Measurements from ENCODE around the gene CACNA1G.

Gene CACNA1G

DNA sequence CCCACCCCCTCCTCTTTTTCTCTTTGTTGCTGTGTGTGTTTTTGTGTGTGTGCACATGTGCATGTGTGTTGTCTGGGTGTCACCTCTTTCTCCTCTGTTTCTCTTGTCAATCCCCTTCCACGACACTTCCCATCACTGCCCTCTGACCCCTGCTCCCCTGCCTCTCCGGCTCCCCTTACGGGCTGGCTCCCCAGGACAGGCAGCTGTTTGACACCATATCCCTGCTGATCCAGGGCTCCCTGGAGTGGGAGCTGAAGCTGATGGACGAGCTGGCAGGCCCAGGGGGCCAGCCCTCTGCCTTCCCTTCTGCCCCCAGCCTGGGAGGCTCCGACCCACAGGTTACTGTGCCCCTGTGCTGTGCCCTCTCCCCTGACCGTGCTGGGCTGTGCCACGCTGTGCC is 59.0 kb downstream of the CACNA1G start:
- Mint-ChIP-seq H3K36me3 (no peaks in the 10 kb centered on the region), H3K27me3 (peaks cover 45 to 63% of the 10 kb centered on the region in 2 donors), H3K4me3 (no peak overlapping the region), H3K9me3 (no peaks in the 10 kb centered on the region), H3K27ac (no peak overlapping the region), H3K4me1 (peaks cover 2 to 9% of the 10 kb centered on the region in 2 donors)
- DNase-seq (no peak), ATAC-seq (replicated peaks) (no peak)

DNA sequence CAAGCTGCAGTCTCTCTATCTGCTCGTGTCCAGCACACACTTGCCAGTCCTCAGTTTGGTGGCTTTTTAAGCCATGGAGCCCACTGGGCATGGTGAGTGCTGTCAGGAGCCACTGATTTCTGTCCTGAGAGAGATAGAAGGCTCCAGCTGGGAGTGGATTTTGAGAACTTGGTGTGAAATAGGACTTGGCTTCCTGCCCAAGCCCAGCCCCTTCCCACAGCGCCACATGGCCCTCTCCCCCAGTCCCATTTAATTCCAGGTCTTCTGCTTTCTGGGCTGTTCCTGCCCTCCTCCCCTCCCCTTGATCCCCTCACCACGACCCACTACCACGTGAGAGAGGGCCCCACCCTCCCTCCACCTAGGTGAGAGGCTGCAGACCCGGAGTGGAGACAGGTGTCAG is 59.7 kb downstream of the CACNA1G start:
- ATAC-seq (replicated peaks) = no peak
- H3K27me3 Mint-ChIP-seq = peaks cover 40 to 60% of the 10 kb centered on the region in 2 donors
- DNase-seq = no peak
- peaks cover 2 to 6% of the 10 kb centered on the region in 2 donors for H3K4me1 Mint-ChIP-seq
- no peak overlapping the region for H3K27ac Mint-ChIP-seq
- no peak overlapping the region for H3K4me3 Mint-ChIP-seq
- no peaks in the 10 kb centered on the region for H3K9me3 Mint-ChIP-seq
- no peaks in the 10 kb centered on the region for H3K36me3 Mint-ChIP-seq

DNA sequence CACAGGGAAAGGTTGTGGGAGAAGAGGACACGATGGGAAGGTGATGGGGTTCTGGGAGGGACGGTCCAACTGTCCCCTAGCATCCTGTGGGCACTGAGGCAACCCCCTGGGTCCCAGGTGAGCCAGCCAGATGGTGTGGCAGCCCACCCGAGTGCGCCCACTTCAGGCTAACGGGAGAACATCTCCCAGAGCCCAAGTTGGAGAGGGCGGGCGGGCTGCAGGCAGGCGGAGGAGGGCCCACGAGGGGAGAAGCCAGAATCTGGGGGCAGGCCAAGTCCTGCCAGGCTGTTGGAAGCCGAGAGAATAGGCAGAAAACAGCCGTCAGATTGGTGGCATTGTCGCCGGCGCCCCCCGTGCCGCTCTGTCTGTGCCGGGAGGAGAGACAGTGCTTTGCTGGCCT is 60.3 kb downstream of the CACNA1G start:
- Mint-ChIP-seq H3K27ac (peak overlapping the region; percentile 56), H3K4me3 (no peak overlapping the region), H3K4me1 (peaks cover 2 to 6% of the 10 kb centered on the region in 2 donors), H3K27me3 (peaks cover 44 to 66% of the 10 kb centered on the region in 2 donors), H3K9me3 (no peaks in the 10 kb centered on the region), H3K36me3 (no peaks in the 10 kb centered on the region)
- no peak for DNase-seq
- ATAC-seq (replicated peaks) = no peak

GRCh38 chr17:50621574-50622031 is 61.1 kb downstream of the CACNA1G start:
- ATAC-seq (replicated peaks) (no peak), DNase-seq (no peak)
- H3K9me3 Mint-ChIP-seq = no peaks in the 10 kb centered on the region
- peak overlapping the region; percentile 56 for H3K27ac Mint-ChIP-seq
- H3K27me3 Mint-ChIP-seq = peaks cover 46 to 66% of the 10 kb centered on the region in 2 donors
- peaks cover 3 to 6% of the 10 kb centered on the region in 2 donors for H3K4me1 Mint-ChIP-seq
- H3K4me3 Mint-ChIP-seq = no peak overlapping the region
- H3K36me3 Mint-ChIP-seq = no peaks in the 10 kb centered on the region

DNA sequence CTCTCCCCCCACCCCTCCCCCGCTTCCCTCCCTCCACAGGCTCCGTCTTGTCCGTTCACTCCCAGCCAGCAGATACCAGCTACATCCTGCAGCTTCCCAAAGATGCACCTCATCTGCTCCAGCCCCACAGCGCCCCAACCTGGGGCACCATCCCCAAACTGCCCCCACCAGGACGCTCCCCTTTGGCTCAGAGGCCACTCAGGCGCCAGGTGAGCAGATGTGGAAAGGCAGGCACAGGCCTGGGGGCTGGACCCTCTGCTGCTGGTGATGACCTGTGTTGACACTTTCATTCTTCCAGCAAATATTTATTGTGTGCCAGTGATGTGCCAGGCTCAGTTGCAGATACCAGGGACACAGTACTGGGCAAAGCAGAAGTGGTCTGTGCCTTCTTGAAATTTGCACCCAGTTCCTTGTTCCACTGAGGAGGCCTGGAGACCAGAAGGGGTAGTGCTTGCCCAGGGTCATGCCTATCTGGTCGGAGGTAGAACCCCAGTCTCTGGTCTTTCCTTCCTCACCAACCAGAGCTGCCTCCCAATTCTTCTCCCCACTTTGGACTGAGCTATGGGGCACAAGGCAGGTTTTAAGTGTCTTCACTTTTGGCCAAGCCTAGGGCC is 63.9 kb downstream of the CACNA1G start:
- H3K27me3 Mint-ChIP-seq = peaks cover 52 to 71% of the 10 kb centered on the region in 2 donors
- ATAC-seq (replicated peaks) = no peak
- H3K27ac Mint-ChIP-seq = no peak overlapping the region
- no peaks in the 10 kb centered on the region for H3K36me3 Mint-ChIP-seq
- H3K9me3 Mint-ChIP-seq = no peaks in the 10 kb centered on the region
- H3K4me1 Mint-ChIP-seq = peaks cover 2 to 12% of the 10 kb centered on the region in 2 donors
- H3K4me3 Mint-ChIP-seq = no peak overlapping the region
- DNase-seq = no peak

DNA sequence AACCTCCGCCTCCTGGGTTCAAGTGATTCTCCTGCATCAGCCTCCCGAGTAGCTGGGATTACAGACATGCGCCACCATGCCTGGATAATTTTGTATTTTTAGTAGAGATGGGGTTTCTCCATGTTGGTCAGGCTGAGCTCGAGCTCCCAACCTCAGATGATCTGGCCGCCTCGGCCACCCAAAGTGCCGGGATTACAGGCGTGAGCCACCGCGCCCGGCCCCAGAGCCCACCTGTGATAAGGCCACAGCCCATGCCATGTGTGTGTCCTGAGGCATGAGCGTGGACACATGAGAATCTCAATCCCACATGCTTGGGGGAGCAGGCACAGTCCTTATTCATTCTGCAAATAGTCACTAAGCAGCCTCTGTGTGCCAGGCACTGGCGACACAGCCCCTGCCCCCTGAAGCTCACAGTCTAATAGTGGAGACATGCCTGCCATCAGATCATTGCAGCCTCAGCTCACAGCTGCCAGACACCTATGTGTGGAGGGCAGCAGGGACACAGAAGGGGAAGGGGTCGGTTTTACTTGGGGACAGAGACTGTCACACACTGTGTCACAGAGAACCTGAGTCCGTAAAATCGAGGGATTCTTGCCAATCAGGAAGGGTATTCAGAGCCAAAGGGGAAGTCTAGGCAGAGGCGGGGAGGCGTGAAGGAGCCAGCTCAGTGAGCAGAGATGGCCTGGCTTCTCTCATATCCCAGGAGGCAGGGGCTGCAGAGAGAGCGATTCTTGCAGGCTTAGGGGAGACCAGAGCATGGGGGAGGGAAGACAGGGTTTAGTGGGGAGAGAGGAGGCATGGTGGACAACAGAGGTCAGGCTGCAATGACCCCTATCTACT is 64.7 kb downstream of the CACNA1G start:
- DNase-seq (no peak), ATAC-seq (replicated peaks) (no peak)
- Mint-ChIP-seq H3K27me3 (peaks cover 48 to 71% of the 10 kb centered on the region in 2 donors), H3K27ac (no peak overlapping the region), H3K4me3 (no peak overlapping the region), H3K36me3 (no peaks in the 10 kb centered on the region), H3K4me1 (peaks cover 2 to 12% of the 10 kb centered on the region in 2 donors), H3K9me3 (no peaks in the 10 kb centered on the region)

DNA sequence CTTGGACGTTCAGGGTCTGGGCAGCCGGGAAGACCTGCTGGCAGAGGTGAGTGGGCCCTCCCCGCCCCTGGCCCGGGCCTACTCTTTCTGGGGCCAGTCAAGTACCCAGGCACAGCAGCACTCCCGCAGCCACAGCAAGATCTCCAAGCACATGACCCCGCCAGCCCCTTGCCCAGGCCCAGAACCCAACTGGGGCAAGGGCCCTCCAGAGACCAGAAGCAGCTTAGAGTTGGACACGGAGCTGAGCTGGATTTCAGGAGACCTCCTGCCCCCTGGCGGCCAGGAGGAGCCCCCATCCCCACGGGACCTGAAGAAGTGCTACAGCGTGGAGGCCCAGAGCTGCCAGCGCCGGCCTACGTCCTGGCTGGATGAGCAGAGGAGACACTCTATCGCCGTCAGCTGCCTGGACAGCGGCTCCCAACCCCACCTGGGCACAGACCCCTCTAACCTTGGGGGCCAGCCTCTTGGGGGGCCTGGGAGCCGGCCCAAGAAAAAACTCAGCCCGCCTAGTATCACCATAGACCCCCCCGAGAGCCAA is 65.6 kb downstream of the CACNA1G start:
- ATAC-seq (replicated peaks) (peak; percentile 82 to 95), DNase-seq (peak; percentile 60)
- Mint-ChIP-seq H3K27me3 (peaks cover 54 to 72% of the 10 kb centered on the region in 2 donors), H3K27ac (no peak overlapping the region), H3K36me3 (no peaks in the 10 kb centered on the region), H3K4me1 (peaks cover 2 to 12% of the 10 kb centered on the region in 2 donors), H3K9me3 (no peaks in the 10 kb centered on the region), H3K4me3 (no peak overlapping the region)

GRCh38 chr17:50627036-50627781 is 66.7 kb downstream of the CACNA1G start:
- H3K27me3 Mint-ChIP-seq = peaks cover 55 to 72% of the 10 kb centered on the region in 2 donors
- no peak overlapping the region for H3K27ac Mint-ChIP-seq
- DNase-seq = no peak
- H3K4me1 Mint-ChIP-seq = peaks cover 4 to 7% of the 10 kb centered on the region in 2 donors
- H3K9me3 Mint-ChIP-seq = no peaks in the 10 kb centered on the region
- no peak overlapping the region for H3K4me3 Mint-ChIP-seq
- ATAC-seq (replicated peaks) = no peak
- H3K36me3 Mint-ChIP-seq = no peaks in the 10 kb centered on the region

- Mint-ChIP-seq H3K4me1 (peaks cover 4 to 7% of the 10 kb centered on the region in 2 donors), H3K27ac (no peak overlapping the region), H3K27me3 (peaks cover 58 to 69% of the 10 kb centered on the region in 2 donors), H3K4me3 (no peak overlapping the region), H3K9me3 (no peaks in the 10 kb centered on the region), H3K36me3 (no peaks in the 10 kb centered on the region)
- ATAC-seq (replicated peaks) = no peak
- DNase-seq = no peak
Measured at GRCh38 chr17:50627782-50628601, 67.5 kb downstream of the CACNA1G start.

GRCh38 chr17:50629902-50630301 is 69.4 kb downstream of the CACNA1G start:
- Mint-ChIP-seq H3K4me1 (peaks cover 4 to 7% of the 10 kb centered on the region in 2 donors), H3K27me3 (peaks cover 69 to 87% of the 10 kb centered on the region in 2 donors), H3K27ac (no peak overlapping the region)

GRCh38 chr17:50630524-50631194 is 70.1 kb downstream of the CACNA1G start:
- DNase-seq = peak; percentile 14
- no peaks in the 10 kb centered on the region for H3K36me3 Mint-ChIP-seq
- ATAC-seq (replicated peaks) = peak; percentile 55 to 68
- H3K4me3 Mint-ChIP-seq = no peak overlapping the region
- H3K4me1 Mint-ChIP-seq = peaks cover 4 to 7% of the 10 kb centered on the region in 2 donors
- peaks cover 69 to 87% of the 10 kb centered on the region in 2 donors for H3K27me3 Mint-ChIP-seq
- no peaks in the 10 kb centered on the region for H3K9me3 Mint-ChIP-seq
- no peak overlapping the region for H3K27ac Mint-ChIP-seq

More at GRCh38 chr17:50629902-50630301, 69.4 kb downstream of the CACNA1G start:
- Mint-ChIP-seq H3K9me3 (no peaks in the 10 kb centered on the region), H3K4me3 (no peak overlapping the region), H3K36me3 (no peaks in the 10 kb centered on the region)
- no peak for DNase-seq
- ATAC-seq (replicated peaks) = no peak

DNA sequence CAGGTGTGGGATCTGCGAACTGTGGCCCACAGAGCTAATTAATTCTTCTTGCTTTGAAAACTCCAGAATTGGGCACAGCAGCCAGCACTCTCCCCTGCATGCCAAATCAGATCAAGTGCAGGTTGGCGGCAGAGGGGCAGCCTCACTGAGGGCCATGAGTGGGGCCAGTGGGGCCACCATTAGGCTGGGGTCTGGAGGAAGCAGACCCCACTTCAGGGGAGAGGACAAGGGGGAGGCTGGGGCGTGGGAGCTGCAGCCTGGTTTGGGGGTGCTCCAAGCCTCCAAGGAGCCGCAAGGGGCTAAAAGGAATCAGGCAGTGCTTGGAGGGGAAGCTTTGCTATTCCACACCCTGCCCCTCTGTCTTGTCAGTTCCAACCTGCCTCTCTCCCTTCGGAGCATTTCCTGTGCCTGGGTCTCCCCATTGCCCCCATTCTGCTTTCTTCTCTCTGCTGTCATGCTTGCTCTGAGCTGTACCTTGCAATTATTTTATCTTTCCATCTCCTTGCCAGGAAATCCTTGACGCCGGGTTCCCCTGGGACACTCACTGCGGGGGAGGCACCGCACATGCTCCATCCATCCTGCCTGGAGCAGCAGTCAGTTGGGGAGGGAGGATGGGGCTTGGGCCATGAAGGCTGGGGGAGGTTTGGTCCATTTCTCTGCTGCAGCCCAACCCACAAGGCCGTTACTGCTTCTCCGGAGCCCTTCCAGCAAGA is 70.8 kb downstream of the CACNA1G start:
- H3K27me3 Mint-ChIP-seq = peaks cover 75 to 86% of the 10 kb centered on the region in 2 donors
- DNase-seq = no peak
- no peaks in the 10 kb centered on the region for H3K36me3 Mint-ChIP-seq
- H3K9me3 Mint-ChIP-seq = no peaks in the 10 kb centered on the region
- no peak overlapping the region for H3K27ac Mint-ChIP-seq
- no peak for ATAC-seq (replicated peaks)
- no peak overlapping the region for H3K4me3 Mint-ChIP-seq
- peaks cover 2 to 7% of the 10 kb centered on the region in 2 donors for H3K4me1 Mint-ChIP-seq

Data from stimulated activated naive B cell treated with anti-CD40 and anti-IgM and Interleukin-4, amounts not matched to agents 10 μg/mL and 1 μg/mL and 100 μg/mL, for 72 hours (primary cell).